ENCODE data around the gene MT1H. TPM values are rescaled to one million over a fixed set of nuclear protein-coding genes. Genes with fewer than 3 reads are reported as not detected.
"Not testable (repeated sequence)": the region's sequence is repeated elsewhere in the genome, so short reads cannot be mapped to it uniquely, and the experiment has no call there.

Gene MT1H
- total RNA-seq, 2 donors from 2014 or later: 3.3 to 80.9 TPM

- intact Hi-C loops (cut with DNase I, micrococcal nuclease): loop anchor here in 1 of 2 donors (2.0 kb wide), 1 partner anchor 126 kb away; no protein-coding TSS in a partner anchor
- no peak for ATAC-seq
- no peak for DNase-seq
These were observed 33.2 kb downstream of the MT1H start for GRCh38 chr16:56702836-56703235.

- DNase-seq: no peak
- intact Hi-C loops (cut with DNase I, micrococcal nuclease): no loop called here
- ATAC-seq: no peak
These were observed 39.2 kb downstream of the MT1H start for GRCh38 chr16:56708525-56709442.

GRCh38 chr16:56709443-56710040 is 39.9 kb downstream of the MT1H start:
- ATAC-seq: no peak
- DNase-seq: no peak
- intact Hi-C loops (cut with DNase I, micrococcal nuclease): no loop called here

- no peak for DNase-seq
- intact Hi-C loops (cut with DNase I, micrococcal nuclease): no loop called here
- no peak for ATAC-seq
These were observed 40.6 kb downstream of the MT1H start for GRCh38 chr16:56710181-56710737.

- intact Hi-C loops (cut with DNase I, micrococcal nuclease): no loop called here
These were observed 42.2 kb downstream of the MT1H start for GRCh38 chr16:56711862-56712261.

GRCh38 chr16:56713794-56714193 is 44.2 kb downstream of the MT1H start:
- DNase-seq (no peak), ATAC-seq (no peak)
- intact Hi-C loops (cut with DNase I, micrococcal nuclease): no loop called here

More at GRCh38 chr16:56711862-56712261, 42.2 kb downstream of the MT1H start:
- no peak for DNase-seq
- ATAC-seq: no peak

- intact Hi-C loops (cut with DNase I, micrococcal nuclease): no loop called here
- ATAC-seq: no peak
These were observed 45.5 kb downstream of the MT1H start for GRCh38 chr16:56715126-56715525.

GRCh38 chr16:56716761-56717160 is 47.1 kb downstream of the MT1H start:
- no peak for DNase-seq
- no peak for ATAC-seq
- intact Hi-C loops (cut with DNase I, micrococcal nuclease): no loop called here

More at GRCh38 chr16:56715126-56715525, 45.5 kb downstream of the MT1H start:
- DNase-seq: no peak

- ATAC-seq; DNase-seq; intact Hi-C loops (cut with DNase I, micrococcal nuclease): not testable (repeated sequence)
These were observed 47.9 kb downstream of the MT1H start for GRCh38 chr16:56717532-56717931.

Other genes with a start within 250 kb of the MT1H start
- 100 to 1,000 TPM in 1 of 2 donors, 10 to 100 TPM in 1; 87.2 to 111 TPM for gene AMFR, start 244.3 kb upstream of the MT1H start, total RNA-seq
- gene NUDT21, start 218.5 kb upstream of the MT1H start, total RNA-seq: 10 to 100 TPM; 68.5 to 77.9 TPM
- gene OGFOD1, start 218.3 kb upstream of the MT1H start, total RNA-seq: 10 to 100 TPM; 15.9 to 16.5 TPM
- 10 to 100 TPM; 34.2 to 36.2 TPM for gene BBS2, start 149.8 kb upstream of the MT1H start, total RNA-seq
- not detected for gene MT4, start 104.7 kb upstream of the MT1H start, total RNA-seq
- 1 to 10 TPM; 1.5 to 1.8 TPM for gene MT3, start 80.3 kb upstream of the MT1H start, total RNA-seq
- 100 to 1,000 TPM in 1 of 2 donors, 10 to 100 TPM in 1; 78.4 to 287 TPM for gene MT2A, start 61.2 kb upstream of the MT1H start, total RNA-seq
- gene MT1E, start 44.0 kb upstream of the MT1H start, total RNA-seq: 100 to 1,000 TPM in 1 of 2 donors, 10 to 100 TPM in 1; 64.7 to 240 TPM
- gene MT1M, start 37.2 kb upstream of the MT1H start, total RNA-seq: 10 to 100 TPM in 1 of 2 donors, 1 to 10 TPM in 1; 5.1 to 60.6 TPM
- gene MT1A, start 31.1 kb upstream of the MT1H start, total RNA-seq: 1 to 10 TPM; 4.7 to 5.1 TPM
- gene MT1B, start 17.9 kb upstream of the MT1H start, total RNA-seq: not detected
- gene MT1F, start 11.9 kb upstream of the MT1H start, total RNA-seq: 10 to 100 TPM in 1 of 2 donors, 1 to 10 TPM in 1; 9.0 to 71.2 TPM
- 100 to 1,000 TPM in 1 of 2 donors, 10 to 100 TPM in 1; 22.4 to 484 TPM for gene MT1G, start 1.7 kb upstream of the MT1H start, total RNA-seq
- 10 to 100 TPM; 29.5 to 63.4 TPM for gene MT1X, start 12.7 kb downstream of the MT1H start, total RNA-seq
- 10 to 100 TPM; 34.1 to 52.7 TPM for gene NUP93, start 60.3 kb downstream of the MT1H start, total RNA-seq
- gene SLC12A3, start 195.4 kb downstream of the MT1H start, total RNA-seq: under 1 TPM in 1 of 2 donors, not detected in 1; 0.11 TPM